NCI-H446 treated with DMSO at 0.1 percent for 48 hours (cell line): ENCODE data around the gene S100A16.

ENCODE experiments used
- DNase-seq: peaks from one replicate; lab custom pipeline; 2025; lab: John Stamatoyannopoulos, UW

S100A16 gene

DNA sequence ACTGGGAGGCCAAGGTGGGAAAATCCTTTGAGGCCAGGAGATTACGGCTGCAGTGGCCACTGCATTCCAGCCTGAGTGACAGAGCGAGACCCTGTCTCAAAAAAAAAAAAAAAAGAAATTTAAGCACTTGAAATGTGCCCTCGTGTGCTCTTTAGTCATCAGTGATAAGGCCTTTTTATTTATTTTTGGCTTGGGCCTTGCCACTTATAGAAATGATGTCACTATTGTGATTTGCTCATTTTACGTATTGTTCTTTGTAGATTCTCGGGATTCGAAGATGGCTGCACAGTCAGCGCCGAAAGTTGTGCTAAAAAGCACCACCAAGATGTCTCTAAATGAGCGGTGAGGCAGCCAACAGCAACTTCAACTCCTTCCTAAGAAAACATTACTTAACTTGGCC, 23.4 kb upstream of the S100A16 start:
- no peak for DNase-seq

DNA sequence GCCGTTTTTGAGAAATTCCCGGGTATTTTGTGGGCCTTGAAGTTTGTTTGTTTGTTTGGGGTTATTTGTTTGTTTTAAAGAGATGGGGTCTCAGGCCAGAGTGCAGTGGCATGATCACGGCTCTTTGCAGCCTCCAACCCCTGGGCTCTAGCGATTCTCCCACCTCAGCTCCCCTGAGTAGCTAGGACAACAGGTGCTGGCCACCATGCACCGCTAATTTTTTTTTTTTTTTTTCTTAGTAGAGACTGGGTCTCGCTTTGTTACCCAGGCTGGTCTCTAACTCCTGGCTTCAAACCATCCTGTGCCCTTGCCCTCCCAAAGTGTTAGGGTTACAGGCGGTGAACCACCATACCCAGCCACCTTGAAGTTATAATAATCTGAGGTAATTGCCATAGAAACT, 22.9 kb upstream of the S100A16 start:
- DNase-seq: no peak

DNA sequence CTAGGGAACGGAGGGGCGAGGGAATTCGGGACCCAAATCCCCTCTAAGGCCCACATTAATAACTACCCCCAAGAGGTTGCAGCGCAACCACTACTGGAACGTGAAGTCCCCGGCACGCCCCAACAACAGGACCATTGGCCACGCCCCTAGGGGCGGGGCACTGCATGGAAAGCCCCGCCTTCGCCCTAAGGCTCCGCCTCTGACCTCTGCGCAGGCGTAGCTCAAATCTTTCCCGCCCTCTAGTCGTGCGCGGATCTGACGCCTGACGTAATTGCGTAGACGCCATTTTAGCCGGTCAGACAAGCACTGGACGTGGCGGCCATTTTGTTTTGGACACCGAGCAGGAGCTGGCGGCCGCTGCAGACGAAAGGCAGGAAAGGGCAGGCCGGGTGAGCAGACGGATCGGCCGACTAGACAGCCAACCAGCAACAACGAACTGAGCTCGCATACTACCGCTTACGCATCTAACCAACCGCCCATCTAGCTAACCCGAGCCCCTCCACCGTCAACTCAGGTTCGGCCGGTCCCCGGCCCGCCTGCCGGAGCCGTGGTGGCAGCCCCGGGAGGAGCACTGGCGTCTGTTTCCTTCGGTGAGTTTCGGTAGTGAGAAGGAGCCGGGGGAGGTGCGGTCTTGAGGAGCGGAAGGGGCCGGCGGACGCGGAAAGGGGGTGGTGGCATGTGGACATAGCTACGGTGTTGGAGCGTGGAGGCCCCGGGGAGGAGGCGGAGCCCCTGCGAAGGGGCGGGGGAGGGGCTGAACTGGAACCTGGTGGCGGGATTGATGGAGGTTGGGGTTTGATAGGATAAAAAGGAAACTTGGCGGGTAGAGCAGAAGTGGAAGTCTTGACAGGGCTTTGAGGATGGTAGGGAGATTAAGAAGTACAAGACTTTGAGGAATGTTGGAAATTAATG, 21.1 kb upstream of the S100A16 start, which contains the start of gene CHTOP:
Gene CHTOP, plus strand, starts transcription at position 313 of the 912 bp plus-strand sequence. CDS start 2,523 bp downstream, outside the sequence.
- peak; percentile 96 for DNase-seq

DNA sequence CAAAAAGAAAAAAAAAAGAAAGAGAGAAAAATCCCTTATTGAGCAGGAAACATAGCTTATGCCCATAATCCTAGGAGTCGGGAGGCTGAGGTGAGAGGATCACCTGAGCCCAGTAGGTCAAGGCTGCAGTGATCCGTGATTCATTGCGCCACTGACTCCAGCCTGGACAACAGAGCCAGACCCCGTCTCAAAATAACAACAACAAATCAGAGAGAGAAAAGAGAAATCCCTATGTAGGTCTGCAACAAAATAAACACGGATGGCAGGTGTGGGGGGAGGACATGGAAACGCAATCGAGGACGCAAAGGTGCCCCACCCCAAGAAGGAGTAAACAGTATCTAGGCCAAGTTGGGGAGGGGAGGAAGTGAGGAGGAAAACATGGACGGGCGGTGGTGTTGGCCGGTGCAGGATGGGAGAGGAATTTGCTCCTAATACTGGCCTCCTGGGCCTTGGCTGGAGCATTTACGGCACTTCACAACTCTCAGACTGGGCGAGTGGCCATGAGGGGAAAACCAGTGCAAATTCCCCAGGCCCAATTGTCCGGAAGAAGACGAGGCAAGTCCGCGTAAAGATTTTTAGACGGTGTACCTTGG, 20.3 kb upstream of the S100A16 start:
- DNase-seq: no peak

DNA sequence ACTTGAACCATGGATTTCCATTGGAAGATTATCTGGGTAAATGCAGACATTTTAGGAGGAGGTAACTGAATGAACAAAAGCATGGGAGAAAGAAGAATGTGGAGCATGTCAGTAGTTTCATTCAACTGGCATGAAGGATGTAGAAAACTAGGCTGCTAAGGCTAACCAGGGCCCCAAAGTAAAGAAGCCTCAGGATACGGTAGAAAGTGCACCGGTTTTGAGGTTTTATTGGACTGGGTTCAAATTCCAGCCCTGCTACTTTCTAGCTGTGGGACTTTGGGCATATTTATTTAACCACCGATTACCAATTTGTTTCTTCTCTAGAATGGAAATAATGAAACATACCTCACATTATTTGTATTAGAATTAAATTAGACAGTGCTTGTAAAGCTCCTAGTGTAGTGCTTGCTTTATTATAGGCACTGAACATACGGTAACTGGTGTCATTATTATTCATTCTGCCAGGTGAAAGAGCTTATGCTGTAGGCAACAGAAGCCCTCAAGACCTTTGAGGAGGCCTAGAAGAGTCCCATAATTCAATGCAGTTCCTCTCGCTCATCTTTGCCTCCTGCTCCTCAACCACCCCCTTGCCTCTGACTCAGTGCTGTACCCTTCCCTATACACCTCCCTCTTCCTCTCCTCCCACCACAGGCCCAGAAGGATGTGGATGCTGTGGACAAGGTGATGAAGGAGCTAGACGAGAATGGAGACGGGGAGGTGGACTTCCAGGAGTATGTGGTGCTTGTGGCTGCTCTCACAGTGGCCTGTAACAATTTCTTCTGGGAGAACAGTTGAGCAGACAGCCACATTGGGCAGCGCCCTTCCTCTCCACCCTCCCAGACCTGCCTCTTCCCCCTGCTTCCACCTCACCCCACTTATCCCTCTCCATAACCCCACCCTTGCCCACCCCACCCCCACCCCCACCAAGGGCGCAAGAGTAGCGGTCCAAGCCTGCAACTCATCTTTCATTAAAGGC, 18.4 kb upstream of the S100A16 start:
- DNase-seq: no peak

DNA sequence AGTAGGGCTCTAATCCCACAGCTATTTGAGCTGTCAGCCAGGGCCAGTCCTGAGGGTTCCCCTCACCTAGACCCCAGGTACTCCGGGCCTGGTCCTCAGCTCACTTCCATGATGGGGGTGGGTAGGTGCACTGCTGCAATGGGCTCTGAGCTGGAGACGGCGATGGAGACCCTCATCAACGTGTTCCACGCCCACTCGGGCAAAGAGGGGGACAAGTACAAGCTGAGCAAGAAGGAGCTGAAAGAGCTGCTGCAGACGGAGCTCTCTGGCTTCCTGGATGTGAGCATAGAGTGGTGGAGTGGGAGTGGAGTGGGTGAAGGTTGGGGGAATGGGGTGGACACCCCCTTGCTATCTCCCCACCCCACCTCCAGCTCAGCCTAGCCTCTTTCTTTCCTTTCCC, 17.4 kb upstream of the S100A16 start:
- no peak for DNase-seq

DNA sequence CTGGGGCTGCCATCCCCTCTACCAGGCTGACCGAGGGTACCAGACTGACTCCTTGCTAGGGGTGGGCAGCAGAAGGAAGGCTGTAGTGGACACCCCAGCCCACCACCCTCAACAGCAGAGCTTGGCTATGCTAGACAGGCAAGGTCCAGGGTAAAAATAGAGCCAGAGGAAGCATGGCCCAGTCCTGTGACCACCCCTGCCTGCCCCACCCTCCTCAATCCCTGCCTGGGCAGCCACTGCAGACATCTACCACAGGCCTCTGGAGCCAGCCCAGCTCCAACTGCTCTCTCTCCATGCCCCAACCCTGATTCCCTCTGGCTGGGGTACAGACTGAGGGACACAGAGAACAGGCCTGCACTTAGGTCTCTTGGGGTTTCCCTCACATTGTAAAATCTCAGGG, 17.0 kb upstream of the S100A16 start:
- DNase-seq: no peak

DNA sequence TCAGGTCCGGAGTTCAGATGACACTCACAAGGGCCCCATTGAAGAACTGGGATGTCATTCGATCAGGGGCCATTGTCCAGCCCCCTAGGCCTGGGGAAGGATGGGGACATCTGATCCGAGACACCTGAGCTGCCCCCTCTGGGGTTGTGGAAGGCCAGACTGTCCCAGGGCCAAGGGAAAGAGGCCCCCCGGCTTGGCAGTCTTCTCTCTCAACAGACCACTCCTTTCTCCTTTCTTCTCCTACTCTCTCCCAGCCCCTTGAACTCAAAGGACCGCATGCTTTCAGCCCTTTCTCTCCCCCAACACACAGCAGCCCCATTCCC, 16.4 kb upstream of the S100A16 start:
- DNase-seq: no peak

DNA sequence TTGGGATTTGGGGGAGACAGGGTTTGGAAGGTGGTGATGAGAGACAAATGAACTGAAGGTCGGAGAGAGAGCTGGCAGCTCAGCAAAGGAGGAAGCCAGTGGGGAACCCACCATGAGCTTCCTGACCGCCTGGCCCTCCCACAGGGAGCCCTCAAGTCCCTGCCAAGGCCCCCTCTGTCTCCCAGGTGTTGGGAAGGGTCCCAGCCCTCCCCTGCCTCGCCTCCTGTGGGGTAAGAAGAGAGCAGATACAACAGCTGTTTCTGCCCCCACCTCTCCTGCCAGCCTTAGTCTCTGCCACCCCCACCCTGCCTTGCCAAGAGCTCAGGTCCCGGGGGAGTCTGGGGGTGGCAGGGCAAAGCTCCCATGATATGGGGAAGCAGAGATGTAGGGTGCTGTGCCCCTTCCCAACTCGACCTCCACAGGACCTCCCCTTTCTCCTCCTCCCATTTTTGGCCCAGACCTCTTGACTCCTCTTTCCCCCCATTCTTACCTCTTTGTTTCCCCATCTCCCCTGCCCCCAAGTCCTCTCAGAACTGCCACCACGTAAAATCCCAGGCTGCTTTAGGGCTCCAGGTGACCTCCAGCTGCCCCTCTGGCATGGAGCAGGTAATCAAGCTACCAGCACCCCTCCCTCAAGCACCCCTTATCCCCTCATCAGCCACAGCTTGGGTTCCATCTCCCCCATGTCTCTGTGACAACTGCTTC, 15.9 kb upstream of the S100A16 start:
- DNase-seq: no peak

DNA sequence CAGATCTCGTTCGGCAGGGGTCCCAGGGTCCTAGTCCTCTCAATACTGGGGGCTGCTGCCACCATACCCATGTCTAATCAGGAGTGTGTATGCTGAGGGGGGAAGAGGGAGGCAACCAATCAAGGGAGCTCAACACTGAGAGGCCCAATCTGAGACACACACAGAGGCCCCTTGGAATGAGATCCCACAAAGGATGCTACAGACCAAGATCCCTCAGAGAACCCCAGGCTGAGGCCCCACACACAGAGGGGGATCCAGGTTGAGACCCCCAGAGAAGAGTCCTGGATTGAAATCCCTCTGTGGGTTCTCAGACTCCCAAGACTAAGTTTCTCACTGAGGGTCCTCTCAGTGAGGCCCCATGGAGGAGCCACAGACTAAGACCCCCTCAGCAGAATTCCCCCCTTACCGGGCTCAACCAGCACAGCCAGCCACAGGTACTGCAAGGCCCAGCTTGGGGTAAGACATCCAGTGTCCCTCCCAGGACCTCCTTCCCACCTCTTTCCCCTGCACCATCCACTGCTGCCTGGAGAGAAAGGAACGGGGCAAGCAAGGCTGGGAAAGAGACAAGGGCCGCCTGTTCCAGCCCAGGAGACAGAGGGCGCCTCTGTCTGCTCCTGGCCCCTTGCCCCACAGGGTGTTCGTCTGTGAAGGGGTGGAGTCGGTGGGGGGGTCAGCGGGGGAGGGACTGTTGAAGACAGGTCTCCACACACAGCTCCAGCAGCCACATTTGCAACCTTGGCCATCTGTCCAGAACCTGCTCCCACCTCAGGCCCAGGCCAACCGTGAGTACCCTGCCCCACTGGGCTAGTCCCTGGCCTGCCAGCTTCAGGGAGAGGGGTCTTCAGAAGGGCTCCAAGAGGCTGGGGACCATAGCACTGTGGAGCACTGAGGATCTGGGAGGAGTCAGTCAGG, 15.0 kb upstream of the S100A16 start, which contains the start of gene S100A1:
Gene S100A1, plus strand, starts transcription at position 720 of the 912 bp plus-strand sequence. CDS start 2,088 bp downstream, outside the sequence.
- no peak for DNase-seq

DNA sequence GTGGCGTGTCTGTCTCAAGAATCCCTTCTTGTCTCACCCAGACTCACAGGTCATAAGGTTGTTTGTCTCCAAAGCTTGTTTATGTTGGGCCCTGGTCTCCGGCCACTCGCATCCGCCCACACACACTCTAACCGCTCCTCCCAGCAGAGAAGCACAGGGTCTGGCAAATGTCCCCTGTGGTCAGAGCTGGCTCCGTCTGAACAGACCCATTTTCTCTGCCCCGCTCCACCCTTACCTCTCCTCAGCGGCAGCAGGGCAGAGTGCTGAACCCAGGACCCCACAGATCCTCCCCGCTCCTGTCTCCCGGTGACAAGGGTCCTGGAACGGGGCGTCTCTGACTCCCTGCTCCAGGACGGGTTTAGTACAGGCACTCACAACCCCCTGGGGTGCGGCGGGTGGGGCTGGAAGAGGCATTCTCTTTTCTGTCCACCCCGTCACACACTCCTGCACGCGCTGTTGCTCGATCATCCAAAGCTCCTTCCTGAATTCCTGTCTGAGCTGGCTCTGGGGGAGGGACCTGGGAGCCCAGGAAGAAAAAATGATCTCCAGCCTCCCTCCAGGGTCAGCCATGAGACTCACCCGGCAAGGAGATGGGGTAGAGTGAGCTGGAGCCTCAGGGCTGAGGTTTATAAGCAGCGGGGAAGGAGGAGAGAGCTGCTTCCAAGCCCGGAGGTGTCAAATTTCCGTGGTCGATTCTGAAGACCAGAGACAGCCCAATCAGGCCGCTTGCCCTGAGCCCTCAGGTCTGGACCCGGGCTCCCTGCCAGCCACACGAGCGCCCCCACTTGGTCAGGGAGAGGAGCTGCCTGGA, 14.2 kb upstream of the S100A16 start, which contains the start of gene S100A13:
Gene S100A13, minus strand, starts transcription at position 602 of the 811 bp plus-strand sequence. CDS start 1,033 bp downstream, outside the sequence.
- no peak for DNase-seq

DNA sequence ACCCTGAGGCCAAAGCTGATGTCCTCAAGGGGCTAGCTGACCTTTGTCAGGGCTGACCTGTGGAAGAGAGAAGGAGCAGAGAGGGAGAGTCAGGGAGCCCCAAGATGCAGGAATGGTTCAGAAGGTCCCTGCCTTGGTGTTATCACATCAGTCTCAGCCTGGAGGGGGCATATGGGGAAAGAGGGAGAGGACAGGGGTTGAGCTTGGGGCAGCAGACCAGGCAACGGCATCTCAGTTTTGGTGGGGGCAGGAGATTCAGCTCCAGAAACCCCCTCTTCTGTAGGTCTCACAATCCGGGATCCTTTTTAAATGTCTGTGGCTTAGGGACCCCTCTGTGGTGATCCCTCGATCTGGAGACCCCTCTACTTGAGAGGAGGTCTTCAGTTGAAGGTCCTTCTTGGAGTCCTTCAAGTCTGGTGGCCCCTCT, 13.6 kb upstream of the S100A16 start:
- DNase-seq: no peak

DNA sequence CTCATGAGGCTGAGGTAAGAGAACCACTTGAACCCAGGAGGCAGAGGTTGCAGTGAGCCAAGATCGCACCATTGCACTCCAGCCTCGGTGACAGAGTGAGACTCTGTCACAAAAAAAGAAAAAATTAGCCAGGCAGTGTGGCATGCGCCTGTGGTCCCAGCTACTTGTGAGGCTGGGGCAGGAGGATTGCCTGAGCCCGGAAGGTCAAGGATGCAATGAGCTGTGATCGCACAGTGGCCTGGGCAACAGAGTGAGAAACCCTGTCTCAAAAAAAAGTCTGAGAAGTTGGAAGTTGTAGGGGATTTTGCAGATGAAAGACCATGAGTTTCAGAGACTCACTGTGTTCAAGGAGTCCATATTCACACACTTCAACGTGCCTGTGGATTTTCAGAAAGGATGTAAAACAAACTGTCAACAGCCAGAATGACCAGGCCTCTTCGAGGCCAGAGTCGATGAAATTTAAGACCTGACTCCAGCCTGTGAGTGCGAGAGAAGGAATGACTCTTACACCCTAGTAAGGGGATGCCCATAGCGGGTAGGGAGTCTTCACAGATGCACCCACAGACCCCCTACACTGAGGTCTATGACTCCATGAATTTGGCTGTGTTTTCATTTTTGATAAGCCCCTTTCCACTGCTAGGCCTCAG, 12.2 kb upstream of the S100A16 start:
- no peak for DNase-seq

DNA sequence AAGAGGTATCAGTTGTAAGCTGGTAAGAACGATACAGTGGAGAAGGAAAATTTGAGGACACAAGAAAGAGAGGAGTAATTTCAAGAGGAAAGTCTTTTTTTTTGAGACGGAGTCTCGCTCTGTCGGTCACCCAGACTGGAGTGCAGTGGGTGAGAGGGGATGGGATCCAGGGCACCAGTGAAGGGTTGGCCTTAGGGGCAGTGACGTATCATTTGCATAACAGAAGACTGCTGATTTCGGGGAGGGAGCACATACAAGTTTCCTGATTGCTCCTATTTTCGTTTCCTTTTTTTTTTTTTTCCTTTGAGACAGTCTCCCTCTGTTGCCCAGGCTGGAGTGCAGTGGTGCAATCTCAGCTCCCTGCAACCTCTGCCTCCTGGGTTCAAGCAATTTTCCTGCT, 10.2 kb upstream of the S100A16 start:
- no peak for DNase-seq

DNA sequence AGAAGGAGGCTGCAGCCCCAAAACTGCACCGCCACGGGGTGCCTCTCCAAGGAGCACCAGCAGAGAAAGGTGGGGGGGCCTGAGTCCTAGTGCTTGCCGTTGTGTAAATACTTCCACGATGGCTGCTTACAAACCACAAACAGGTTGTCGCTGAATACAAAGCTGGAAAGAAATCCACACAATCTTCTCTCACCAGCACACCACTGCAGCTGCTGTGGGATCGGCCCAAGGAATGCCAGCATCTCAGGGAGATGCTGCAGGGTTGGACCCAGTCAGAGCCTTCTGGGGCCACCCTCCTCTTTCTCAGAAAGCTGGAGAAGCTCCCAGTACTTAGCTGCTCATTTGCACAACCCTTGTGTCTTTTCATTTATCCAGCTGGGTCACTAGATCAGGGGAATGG, 6.2 kb upstream of the S100A16 start:
- DNase-seq: no peak

DNA sequence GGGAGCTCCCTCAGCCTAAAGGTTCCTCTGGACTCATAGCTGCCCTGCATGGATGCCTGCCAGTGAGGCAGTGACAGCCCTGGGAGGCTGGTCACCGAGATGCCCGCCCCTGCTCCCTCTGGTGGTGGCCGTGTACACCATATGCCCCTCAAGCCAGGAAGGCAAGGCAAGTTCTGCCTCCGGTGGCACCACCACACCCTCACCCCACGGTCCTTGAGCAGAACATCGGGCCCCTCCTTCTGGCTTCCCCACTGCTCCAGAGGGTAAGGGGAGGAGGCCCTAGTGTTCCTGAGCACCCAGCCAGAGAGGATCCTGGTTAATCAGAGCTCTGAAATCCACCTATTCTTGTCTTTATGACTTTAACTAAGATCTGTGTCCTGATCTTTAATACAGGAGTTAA, 4.7 kb upstream of the S100A16 start:
- no peak for DNase-seq

DNA sequence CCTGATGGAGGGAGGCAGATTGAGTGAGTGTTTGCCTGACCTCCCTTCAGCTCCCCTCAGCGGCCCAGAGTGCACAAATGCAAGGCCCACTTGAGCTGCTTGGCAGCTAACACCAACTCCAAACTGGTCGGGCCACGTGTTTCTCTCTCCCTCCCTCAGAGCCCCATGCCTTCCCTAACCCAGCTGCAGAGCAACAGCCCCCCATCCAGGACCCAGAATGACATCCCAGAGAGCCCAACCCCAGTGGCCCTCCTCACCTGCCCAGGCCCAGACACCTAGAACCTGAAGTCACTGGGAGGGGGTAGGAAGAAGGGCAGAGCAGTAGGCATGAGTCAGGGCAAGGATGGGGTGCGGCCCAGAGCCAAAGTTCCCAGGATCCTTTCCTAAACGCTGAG, 4.0 kb upstream of the S100A16 start:
- DNase-seq: no peak

DNA sequence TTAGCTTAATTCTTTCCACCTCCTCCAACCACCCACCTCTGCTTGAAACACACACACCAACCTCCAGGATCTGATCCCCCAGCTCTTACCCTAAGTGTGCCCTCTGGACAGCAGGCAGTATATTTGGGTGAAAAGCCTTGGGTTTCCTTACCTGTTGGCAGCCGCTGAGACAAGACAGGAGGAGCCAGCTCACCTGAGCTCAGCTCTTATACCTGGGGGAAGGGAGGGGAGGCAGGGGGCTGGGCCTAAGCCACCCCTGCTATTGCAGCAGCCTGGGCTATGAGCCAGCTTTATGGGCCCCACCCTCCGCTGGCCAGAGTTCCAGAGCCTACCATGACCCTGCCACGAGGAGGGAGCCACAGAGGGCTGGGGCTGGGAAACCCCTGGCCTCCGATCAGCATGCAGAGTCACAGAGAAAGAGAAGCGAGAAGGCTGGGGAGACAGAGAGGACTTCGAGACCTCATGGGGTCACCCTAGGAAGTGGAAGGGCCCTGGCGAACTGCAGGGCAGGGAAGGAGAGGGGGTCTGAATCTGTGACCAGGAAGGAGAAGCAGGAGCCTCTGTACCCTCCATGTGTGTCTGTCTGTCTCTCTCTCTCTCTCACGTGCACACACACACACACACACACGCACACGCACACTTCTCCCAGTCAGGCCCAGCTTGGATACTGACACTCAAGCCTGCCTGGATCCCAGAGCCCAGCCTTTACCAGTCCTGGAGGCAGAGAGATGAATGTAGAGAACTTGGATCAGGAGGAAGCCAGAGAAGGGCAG, 3.4 kb upstream of the S100A16 start, which contains the start of gene S100A14:
Gene S100A14, minus strand, starts transcription at position 182 of the 773 bp plus-strand sequence. CDS start 467 bp downstream, outside the sequence.
- no peak for DNase-seq
